HG03139 (cell line): ENCODE measurements around the gene RGL1.
"Not testable (repeated sequence)": the region's sequence is repeated elsewhere in the genome, so short reads cannot be mapped to it uniquely, and the experiment has no call there.

Experiments used
- ATAC-seq: cut with Tn5 transposase; IDR thresholded peaks from one replicate; pipeline ENCODE4 v1.9.1; 2021; ENCODE audit not compliant: unreplicated experiment

RGL1 gene

DNA sequence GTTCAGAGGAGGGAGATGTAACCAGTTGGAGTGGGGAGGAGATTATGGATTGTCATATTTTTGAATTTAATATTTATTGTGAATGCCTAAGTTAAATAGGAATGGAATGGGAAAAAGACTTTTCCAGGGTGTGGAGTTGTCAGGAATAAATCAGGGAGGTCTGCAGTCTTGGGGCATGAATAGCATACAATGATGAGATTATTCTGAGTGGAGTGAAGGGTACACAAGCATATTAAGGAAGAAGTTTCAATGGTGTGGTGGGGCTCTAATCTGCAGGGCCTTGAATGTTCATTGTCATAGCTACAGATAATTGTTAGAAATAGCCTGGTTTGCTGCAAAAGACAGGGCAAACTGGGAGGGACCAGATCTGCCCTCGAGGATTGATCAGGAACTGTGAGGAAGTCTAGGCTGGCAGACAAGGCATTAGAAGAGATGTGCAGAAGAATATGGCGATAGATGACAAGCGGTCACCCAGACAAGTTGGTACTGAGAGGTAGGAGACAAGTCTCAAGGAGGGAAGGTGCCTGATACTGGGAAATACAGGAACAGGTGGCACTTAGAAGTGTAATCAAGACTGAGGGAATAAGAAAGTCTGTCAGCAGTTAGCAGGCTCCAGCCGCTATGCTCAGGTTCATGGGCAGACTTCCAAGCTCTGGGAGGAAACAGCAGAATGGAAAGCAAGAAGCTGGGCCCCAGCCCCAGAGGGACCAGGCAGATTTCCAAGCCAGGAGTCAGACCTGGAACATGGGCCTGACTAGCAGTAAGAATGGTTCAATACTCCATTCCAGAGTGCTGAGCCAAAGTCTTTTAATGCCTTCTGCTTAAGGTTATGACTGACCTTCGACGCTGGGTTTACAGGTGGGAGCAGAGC lies 20.9 kb upstream of the RGL1 start:
- ATAC-seq, result no peak

DNA sequence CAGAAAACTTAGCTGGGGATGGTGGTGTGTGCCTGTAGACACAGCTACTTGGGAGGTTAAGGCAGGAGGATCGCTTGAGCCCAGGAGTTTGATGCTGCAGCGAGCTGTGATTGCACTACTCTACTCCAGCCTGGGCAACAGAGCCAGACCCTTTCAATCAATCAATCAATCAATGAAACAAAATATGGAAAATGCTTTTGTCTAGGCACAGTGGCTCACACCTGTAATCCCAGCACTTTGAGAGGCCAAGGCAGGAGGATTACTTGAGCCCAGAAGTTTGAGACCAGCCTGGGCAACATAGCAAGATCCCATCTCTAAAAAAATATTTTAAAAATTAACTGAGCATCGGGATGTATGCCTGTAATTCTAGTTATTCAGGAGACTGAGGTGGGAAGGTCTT lies 19.0 kb upstream of the RGL1 start:
- ATAC-seq, result not testable (repeated sequence)

DNA sequence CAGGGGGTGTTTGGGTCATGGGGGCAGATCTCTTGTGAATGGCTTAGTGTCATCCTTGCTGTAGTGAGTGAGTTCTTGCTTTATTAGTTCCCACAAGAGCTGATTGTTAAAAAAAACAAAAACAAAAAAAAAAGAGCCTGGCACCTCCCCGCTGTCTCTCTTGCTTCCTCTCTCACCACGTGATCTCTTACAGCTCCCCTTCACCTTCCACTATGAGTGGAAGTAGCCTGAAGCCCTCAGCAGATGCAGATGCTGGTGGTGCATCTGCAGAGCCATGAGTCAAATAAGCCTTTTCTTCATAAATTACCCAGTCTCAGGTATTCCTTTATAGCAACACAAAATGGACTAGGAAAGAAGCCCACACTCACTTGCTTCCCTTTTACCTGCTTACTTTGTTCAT lies 17.2 kb upstream of the RGL1 start:
- ATAC-seq, result no peak

DNA sequence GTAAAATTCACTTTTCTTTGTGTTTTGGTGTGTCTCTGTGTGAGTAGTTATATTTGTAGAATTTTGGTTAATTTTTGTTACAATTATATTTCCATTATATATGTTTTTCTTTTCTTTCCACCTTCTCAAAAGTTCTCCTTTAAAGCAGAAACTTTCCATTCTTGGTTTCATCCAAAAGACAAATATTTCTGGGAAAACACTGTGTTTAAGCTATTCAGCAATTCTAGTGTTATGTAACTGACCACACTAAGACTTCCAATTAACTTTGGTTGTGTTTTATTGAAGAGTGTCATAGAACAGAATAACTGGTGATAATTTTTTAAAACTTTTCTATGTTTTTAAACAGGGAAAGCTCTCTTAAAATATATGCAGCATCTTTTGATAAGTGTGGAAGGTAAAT lies 13.6 kb upstream of the RGL1 start:
- ATAC-seq, result no peak

DNA sequence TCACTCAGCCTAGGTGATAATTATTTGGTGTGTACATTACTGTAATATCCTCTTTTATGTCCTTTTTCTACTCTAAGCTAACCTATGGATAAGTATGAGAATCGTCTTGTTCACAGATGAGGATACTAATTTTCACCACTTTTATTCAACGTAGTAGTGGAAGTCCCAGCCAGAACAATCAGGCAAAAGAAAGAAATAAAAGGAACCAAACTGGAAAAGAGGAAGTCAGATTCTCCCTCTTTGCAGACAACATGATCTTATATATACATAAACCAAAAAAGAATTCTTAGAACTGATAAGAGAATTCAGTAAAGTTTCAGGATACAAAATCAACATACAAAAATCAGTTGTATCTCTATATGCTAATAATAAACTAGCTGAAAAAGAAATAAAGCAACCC lies 12.6 kb upstream of the RGL1 start:
- no peak for ATAC-seq

DNA sequence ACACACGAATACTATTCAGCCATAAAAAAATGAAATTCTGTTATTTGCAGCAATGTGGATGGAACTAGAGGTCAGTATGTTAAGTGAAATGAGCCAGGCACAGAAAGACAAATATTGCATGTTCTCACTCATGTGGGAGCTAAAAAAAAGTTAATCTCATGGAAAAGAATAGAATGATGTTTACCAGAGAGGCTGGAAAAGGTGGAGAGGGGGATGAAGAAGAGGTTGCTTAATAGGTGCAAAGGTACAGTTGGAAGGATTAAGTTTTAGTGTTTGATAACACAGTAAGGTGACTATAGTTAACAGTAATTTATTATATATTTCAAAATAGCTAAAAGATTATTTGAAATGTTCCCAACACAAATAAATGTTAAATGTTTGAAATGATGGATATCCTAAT lies 10.8 kb upstream of the RGL1 start:
- no peak for ATAC-seq

DNA sequence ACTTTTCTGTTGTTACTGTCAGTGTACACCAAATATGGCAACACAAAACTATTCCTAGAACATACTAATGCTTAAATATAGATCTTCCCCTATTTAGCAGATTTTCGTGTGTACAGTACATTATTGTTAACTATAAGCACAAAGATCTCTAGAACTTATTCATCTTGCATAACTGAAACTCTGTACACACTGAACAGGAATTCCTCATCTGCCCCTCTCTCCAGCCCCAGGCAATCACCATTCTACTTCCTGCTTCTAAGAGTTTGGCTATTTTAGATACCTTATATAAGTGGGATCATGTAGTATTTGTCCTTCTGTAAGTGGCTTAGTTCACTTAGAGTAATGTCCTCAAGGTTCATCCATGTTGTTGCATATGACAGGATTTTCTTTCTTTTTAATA lies 4.5 kb upstream of the RGL1 start:
- no peak for ATAC-seq

DNA sequence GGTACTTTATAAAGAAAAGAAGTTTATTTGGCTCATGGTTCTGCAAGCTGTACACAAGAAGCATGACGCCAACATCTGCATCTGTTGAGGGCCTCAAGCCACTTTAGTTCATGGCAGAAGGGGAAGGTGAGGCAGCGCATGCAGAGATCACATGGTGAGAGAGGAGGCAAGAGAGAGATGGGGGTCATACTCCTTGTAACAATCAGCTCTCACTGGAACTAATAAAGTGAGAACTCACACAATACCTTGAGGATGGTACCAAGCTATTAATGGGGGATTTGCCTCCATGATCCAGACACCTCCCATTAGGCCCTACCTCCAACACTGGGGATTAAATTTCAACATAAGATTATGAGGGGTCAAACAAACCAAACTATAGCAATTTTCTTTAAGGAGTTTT lies 3.3 kb upstream of the RGL1 start:
- no peak for ATAC-seq

DNA sequence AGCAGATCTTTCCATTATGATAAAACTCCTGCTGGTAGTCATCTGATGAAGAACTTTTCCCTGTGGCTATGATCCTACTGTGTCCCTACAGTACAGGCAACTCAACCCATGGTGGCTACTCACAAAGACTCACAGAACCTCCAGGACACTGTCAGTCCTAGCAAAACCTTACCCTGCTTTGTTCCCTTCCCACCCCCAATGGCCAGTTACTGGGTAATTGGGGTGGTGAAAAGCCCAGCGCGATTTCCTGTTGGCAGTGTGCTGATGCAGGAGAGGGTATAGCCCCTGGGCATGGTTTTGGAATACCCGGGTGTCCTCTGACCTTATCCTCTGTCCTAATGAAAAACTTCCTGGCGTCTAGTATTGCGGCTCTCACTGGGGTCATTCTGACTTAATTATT lies 533 bp upstream of the RGL1 start:
- no peak for ATAC-seq

DNA sequence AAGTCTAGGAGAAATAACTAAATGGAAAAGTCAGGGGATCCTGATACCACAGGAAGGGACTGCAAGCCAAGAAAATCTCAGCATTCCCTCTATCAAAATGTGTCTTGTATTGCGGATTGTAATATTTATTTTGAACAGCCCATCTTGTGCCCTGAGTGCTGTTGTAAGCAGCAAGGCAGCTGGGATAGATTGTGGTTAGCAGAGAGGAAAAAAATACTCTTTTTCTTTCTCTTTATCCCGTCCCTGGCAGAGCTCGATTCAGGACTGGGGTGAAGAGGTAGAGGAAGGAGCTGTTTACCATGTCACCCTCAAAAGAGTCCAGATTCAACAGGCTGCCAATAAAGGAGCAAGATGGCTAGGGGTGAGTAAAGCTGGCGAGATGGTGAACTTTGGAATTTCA lies 1.2 kb downstream of the RGL1 start:
- ATAC-seq, result no peak

DNA sequence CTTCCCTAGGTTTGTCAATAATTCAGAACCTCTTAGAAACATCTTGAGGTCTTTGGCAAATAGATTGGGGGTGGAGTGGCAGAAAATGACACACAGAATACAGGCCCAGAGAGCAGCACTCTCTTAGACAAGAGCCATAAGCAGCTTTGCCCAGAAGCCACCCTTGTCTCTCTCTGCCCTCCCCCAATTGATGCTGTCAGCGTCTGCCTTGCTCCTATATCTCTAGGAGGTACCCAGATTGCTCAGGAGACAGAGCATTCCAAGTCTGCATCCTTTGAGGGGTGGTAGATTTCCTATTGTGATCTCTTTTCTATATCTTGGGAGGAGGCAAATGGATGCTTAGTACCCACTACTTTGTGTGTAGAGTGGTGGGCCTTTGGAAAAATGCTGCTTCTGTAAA lies 1.8 kb downstream of the RGL1 start:
- ATAC-seq, result no peak

DNA sequence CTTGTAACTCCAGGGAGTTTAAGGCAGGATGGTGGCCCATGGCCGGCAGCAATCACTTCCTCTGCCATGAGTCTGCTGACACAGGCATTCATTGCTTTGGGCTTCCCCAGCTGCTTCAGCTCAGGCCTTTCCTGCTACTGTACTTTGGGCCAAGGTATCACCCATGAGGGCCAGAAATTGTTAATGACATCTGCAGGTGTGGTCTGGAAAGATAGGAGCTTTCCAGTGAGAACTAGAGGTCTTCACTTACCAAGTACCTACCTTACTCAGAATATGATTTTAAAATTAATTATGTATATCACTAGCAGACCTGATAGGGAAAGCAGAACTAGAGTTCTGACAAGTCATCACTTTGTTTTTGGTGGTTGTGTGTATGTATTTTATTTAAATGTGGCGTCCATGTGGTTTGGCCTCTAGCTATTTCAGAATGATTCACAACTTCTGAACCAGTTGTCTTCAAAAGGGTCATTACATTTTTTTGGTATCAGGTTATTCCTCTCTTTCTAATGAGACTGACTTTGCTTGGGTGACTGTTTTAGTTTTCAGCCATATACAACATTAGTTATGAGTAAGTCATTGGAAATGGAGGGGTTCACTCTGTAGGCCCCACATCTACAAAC lies 2.7 kb downstream of the RGL1 start:
- ATAC-seq, result peak; percentile 47

DNA sequence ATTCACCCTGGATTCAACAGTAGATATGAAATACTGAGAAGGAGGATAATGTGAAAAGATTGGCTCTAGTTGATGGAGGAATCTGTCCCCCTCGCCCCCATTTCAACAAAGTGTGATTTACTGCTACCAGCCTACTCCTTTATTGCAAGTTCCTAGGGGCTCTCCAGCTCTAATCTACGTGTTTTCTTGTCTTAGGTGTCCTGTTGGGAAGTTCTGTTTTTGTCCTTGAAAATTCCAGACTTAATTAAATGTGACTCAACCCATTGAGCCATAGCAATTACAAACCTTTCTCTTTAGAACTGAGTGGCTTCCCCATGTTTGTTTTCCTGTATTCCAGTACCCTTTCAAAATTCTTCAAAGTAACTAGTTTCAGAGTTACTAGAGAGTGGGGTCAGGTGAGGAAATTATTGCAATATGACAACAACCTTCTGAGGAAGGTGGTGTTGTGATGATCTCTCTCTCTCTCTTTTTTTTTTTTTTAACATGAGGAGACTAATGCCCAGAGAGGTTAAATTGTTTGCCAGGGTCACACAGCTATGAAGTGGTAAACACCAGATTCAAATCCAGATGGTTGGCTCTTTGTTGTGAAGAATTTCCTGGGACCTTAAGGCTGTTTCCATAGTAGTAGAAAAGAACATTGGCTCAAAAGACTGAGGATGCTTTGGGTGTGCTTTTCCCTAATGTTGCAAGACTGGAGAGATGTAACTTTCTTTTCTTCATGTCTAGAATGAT lies 3.5 kb downstream of the RGL1 start:
- no peak for ATAC-seq

DNA sequence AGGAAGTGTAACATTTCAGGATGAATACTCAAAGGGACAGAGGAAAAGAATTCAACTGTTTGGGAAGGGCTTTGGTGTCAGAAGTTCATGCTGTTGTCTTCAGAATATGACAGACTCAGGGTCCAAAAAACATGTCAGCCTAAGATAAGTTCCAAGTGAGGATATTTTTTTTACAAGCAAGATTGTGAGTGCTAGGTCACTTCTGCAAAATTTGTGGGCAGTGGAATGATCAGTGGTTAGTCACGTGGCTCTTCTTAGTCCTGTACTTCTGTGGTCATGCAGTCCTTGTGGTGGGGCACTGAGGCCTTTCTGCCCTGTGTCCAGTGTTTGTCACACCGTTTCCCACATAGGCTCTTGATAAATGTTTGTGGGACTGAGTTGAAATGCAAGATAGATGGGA lies 5.2 kb downstream of the RGL1 start:
- ATAC-seq, result no peak

DNA sequence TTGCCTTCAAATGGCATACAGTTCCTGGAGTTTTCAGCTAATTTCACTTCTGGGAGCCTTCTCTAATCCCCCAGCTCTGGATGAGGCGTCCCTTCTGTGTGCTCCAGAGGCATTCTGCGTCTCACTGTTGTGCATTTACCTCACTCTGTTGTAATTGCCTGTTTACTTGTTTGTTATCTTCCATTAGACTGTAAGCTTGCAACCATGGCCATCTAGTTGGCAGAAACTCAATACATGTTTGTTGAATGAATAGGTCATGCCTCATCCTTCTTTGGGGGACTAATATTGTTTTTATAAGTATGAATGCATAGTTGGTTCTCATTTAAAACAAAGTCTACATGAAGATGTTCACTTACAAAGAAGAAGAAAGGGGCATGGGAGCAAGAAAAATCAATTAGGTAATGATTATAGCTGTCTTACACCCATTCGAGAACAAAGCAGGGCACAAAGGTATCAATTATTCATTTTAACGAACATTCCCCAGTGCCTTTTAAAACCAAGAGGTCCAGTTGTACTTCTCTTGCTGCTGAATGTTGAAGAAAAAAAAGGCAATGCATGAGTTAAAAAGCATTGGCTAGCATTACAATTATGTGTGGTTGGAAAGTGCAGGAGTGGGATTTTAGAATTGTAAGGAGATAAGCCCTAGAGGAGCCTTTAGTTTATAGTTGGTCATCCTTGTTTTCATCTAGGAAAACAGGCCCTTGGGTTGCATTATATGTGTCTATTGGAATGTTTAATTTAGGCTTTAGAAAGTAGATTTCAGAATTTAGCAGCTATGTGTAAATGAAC lies 6.0 kb downstream of the RGL1 start:
- ATAC-seq, result no peak

DNA sequence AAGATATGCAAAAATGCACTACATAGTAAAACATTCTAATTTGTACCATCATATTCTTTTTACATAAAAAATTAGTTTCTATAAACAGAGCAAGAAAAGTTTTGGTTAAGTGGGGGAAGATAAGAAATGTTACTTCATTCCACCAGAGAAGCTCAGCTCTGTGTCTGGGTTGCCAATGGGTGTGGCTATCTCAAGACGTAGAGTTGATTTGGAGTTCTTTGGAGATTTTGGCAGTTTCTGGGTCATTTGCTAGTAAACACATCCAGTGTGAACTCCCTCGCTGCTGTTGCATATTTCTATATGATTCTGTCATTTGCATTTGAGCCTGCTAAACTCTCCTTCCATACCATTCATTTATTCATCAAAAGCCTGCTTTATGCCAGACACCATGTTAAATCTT lies 7.2 kb downstream of the RGL1 start:
- no peak for ATAC-seq

DNA sequence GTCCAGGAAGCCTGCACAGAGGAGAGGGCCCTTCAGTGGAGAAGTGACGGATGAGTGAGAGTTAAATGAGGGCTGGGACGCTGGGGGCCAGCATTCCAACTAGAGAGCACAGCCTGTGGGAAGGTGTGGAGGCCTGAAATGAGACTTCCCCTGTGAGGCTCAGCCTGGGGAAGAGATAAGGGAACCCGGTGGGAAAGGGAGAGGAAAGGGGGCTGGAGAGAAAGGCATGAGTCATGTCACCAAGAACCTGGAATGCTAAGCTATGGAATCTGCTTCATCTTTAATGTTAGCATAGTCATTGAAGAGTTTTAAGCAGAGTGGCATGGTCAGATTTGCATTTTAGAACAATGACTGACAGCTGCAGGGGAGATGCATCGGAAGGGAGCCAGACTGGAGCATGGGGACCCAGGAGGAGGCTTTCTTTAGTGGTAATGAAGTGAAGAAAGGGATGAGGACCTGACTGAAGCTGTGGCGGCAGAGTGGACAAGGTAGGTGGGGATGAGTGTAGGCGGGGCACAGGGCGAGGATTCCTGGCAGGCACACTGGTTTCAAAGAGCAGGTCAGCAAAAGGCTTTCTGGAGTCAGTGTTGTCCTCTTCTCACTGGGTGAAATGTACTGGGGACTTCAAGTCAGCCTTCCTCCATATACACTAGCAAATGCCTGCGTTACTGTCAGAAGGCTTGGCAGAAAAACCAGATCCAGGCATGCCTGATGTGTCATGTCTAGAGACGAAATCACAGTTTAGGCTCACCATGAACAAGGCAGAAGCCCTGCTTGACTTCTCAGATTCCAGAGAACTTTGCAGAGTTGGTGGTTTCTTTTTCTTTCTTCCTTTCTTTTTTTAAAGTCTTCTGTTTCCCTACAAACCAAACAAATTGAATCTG lies 8.0 kb downstream of the RGL1 start:
- ATAC-seq, result no peak

DNA sequence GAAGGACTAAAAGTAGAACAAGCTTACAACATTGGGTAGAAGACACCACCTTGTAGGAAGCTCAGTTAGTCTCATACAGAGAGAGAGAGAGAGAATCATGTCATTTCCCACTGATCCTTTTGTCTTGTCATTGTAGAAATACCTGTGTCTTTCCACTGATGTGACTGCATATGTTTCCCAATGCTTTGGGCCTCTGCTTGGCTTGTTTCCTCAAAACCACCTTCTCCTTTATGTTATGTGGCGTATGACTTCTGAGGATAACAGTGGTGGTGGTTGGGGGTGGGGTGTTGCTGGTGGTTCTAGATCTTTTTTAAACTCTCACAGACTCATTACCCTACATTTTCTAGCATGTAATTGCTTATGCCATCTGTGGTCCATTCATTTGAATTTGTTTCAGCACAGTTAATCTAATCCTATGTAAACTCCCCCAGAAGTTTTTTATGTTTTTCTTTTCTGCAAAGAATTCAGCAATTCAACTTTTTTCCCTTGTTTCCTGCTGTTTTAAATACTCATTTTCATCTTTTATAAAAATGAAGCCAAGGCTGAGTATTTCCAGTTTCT lies 9.3 kb downstream of the RGL1 start:
- no peak for ATAC-seq

DNA sequence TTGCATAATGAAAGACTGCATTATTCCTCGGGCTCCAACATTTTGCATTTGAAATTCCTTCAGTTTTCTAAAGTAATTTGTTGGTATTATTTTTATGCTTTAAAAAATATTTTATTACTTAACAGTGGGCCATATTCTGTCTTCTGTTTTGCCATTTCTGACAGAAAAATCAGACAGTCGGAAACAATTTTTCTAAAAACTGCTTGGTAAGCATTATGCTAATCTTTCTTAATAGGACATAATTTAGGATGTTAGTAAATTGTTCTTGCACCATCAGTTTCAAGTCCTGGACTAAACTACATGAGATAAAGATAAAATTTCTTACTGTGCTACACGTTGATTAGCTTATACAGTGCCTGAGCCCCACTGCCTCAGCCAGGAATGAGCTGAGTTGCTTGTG lies 11.2 kb downstream of the RGL1 start:
- no peak for ATAC-seq
